Measurements from ENCODE around the gene INSC. TPM values are rescaled to one million over a fixed set of nuclear protein-coding genes. Genes with fewer than 3 reads are reported as not detected.
A peak's percentile ranks its signal among the peaks of the same experiment; 100 is the strongest.

The INSC gene
- total RNA-seq, 1 experiment from 2014 or later, result 1.0 TPM

DNA sequence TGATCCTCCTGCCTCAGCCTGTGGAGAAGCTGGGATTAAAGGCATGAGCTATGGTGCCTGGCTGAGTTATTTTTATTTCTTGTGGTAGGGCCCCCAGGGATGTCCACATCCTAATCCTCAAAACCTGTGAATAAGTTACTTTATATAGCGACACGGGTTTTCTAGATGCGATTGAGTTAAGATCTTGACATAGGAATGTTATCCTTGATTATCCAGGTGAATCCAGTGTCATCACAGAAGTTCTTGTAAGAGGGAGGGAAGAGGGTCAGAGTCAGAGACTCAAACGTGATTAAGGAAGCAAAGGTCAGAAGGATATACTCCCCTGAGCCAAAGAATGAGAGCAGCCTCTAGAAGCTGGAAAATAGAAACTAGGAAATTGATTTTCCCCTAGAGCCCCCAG lies 117.8 kb downstream of the INSC start:
- TF ChIP-seq, protein P1, sequence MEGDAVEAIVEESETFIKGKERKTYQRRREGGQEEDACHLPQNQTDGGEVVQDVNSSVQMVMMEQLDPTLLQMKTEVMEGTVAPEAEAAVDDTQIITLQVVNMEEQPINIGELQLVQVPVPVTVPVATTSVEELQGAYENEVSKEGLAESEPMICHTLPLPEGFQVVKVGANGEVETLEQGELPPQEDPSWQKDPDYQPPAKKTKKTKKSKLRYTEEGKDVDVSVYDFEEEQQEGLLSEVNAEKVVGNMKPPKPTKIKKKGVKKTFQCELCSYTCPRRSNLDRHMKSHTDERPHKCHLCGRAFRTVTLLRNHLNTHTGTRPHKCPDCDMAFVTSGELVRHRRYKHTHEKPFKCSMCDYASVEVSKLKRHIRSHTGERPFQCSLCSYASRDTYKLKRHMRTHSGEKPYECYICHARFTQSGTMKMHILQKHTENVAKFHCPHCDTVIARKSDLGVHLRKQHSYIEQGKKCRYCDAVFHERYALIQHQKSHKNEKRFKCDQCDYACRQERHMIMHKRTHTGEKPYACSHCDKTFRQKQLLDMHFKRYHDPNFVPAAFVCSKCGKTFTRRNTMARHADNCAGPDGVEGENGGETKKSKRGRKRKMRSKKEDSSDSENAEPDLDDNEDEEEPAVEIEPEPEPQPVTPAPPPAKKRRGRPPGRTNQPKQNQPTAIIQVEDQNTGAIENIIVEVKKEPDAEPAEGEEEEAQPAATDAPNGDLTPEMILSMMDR (conservative IDR thresholded peaks at IDR 0.05; ENCODE audit: low read depth, low read length), result no peak
- no peak for TF ChIP-seq EZH2 (IDR thresholded peaks at IDR 0.05; ENCODE audit: borderline replicate concordance, low read depth, low read length, poor library complexity, severe bottlenecking)
- Histone ChIP-seq H3K27ac (ENCODE audit: low read depth, low read length, poor library complexity, severe bottlenecking) (no peak overlapping the region), H3K36me3 (ENCODE audit: insufficient read depth, low read length, poor library complexity, severe bottlenecking) (no peaks in the 10 kb centered on the region), H3K4me3 (ENCODE audit: low read depth, low read length, poor library complexity, severe bottlenecking) (no peak overlapping the region), H3K27me3 (replicated peaks; ENCODE audit: insufficient read depth, low read depth, low read length, poor library complexity) (no peaks in the 10 kb centered on the region), H3K9me3 (ENCODE audit: low read depth, low read length, poor library complexity, severe bottlenecking) (no peaks in the 10 kb centered on the region), H3K4me1 (ENCODE audit: insufficient read depth, low read length, poor library complexity, severe bottlenecking) (peaks cover 7% of the 10 kb centered on the region)
- DNase-seq (ENCODE audit: low spot score), result no peak
- POLR2A ChIA-PET (ENCODE audit: low non-redundant PET), result interaction anchor here (0.6 kb wide), 1 partner anchor 64 kb away, joined by 3 read pairs; no protein-coding TSS in a partner anchor
- BruUV-seq (replicated peaks), result no TSS peak
- CTCF ChIA-PET, result no interaction called here
- intact Hi-C loops (cut with micrococcal nuclease; ENCODE audit: unreplicated experiment), result no loop called here

DNA sequence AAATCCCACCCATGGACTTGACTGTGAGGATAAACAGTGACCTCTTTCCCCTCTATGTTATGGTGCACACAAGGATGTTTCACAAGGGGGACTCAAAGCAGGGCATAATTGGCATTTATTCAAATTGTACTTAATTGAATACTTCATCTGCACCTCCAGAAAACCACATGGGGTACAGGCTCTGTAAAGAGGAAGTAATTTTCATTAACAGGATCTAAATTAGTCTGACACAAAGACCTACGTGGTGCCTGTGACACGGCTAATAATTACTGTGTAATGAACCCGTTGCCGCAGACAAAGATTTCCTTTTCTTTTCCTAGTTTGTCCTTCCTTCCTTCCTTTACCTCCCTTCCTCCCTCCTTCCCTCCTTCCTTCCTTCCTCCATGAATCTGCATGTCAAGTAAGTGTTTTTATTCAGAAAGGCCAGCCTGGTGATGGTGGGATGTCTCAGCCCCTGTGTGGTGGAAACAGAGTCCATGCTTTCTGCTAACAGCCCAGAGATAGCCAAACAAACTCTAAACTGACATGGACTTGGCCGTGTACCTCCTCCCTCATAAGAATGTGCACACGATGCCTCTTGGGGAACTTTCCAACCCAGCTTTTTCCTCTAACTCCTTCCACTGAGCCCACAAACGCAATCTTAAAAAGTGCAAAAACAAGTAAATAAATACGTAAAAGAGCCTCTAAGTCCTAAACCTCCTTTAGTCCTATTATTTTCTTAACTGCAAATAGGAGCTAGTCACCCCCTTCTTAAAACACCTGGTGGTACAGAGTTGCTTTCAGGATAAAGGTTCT lies 118.8 kb downstream of the INSC start:
- Histone ChIP-seq H3K4me3 (ENCODE audit: low read depth, low read length, poor library complexity, severe bottlenecking) (no peak overlapping the region), H3K27me3 (replicated peaks; ENCODE audit: insufficient read depth, low read depth, low read length, poor library complexity) (no peaks in the 10 kb centered on the region), H3K4me1 (ENCODE audit: insufficient read depth, low read length, poor library complexity, severe bottlenecking) (peaks cover 7% of the 10 kb centered on the region), H3K27ac (ENCODE audit: low read depth, low read length, poor library complexity, severe bottlenecking) (no peak overlapping the region), H3K9me3 (ENCODE audit: low read depth, low read length, poor library complexity, severe bottlenecking) (no peaks in the 10 kb centered on the region), H3K36me3 (ENCODE audit: insufficient read depth, low read length, poor library complexity, severe bottlenecking) (no peaks in the 10 kb centered on the region)
- intact Hi-C loops (cut with micrococcal nuclease; ENCODE audit: unreplicated experiment), result no loop called here
- ChIA-PET POLR2A (ENCODE audit: low non-redundant PET) (no interaction called here), CTCF (no interaction called here)
- DNase-seq (ENCODE audit: low spot score), result peak; percentile 59
- BruUV-seq (replicated peaks), result no TSS peak
- TF ChIP-seq EZH2 (IDR thresholded peaks at IDR 0.05; ENCODE audit: borderline replicate concordance, low read depth, low read length, poor library complexity, severe bottlenecking), result no peak
- TF ChIP-seq, protein P1 (conservative IDR thresholded peaks at IDR 0.05; ENCODE audit: low read depth, low read length), result no peak

- CTCF ChIA-PET, result no interaction called here
Observed at GRCh38 chr11:15234796-15235195, 120.1 kb downstream of the INSC start.

More at GRCh38 chr11:15234796-15235195, 120.1 kb downstream of the INSC start:
- H3K27ac ChIP-seq (ENCODE audit: low read depth, low read length, poor library complexity, severe bottlenecking), result no peak overlapping the region
- no peak for DNase-seq (ENCODE audit: low spot score)
- H3K27me3 ChIP-seq (replicated peaks; ENCODE audit: insufficient read depth, low read depth, low read length, poor library complexity), result no peaks in the 10 kb centered on the region
- TF ChIP-seq, protein P1 (conservative IDR thresholded peaks at IDR 0.05; ENCODE audit: low read depth, low read length), result no peak
- no peak for TF ChIP-seq EZH2 (IDR thresholded peaks at IDR 0.05; ENCODE audit: borderline replicate concordance, low read depth, low read length, poor library complexity, severe bottlenecking)
- H3K9me3 ChIP-seq (ENCODE audit: low read depth, low read length, poor library complexity, severe bottlenecking), result no peaks in the 10 kb centered on the region
- H3K4me3 ChIP-seq (ENCODE audit: low read depth, low read length, poor library complexity, severe bottlenecking), result no peak overlapping the region
- intact Hi-C loops (cut with micrococcal nuclease; ENCODE audit: unreplicated experiment), result no loop called here
- peaks cover 7% of the 10 kb centered on the region for H3K4me1 ChIP-seq (ENCODE audit: insufficient read depth, low read length, poor library complexity, severe bottlenecking)
- no TSS peak for BruUV-seq (replicated peaks)
- POLR2A ChIA-PET (ENCODE audit: low non-redundant PET), result no interaction called here
- H3K36me3 ChIP-seq (ENCODE audit: insufficient read depth, low read length, poor library complexity, severe bottlenecking), result no peaks in the 10 kb centered on the region

All from A673 (cell line).